Large intestine (tissue), 3 donors: Measurements from ENCODE around the gene CRK. TPM values are rescaled to one million over a fixed set of nuclear protein-coding genes. Genes with fewer than 3 reads are reported as not detected.
"Not testable (repeated sequence)": the region's sequence is repeated elsewhere in the genome, so short reads cannot be mapped to it uniquely, and the experiment has no call there.

Experiments used
- DNase-seq, 2 donors: peaks; one replicate each; pipeline versions ENCODE4 v3.0.0 to v3.0.0-alpha.2; 2013
- H3K27ac ChIP-seq: one replicate; pipeline ENCODE4 v1.5.1; 2013; ENCODE audit warnings: low read length
- H3K27me3 ChIP-seq: 2 replicates; pipeline ENCODE4 v1.6.1; 2013; ENCODE audit warnings: low read length; ENCODE audit not compliant: control insufficient read depth, insufficient read depth
- H3K36me3 ChIP-seq: 2 replicates; pipeline ENCODE4 v1.6.1; 2013; ENCODE audit warnings: low read length; ENCODE audit not compliant: control insufficient read depth, insufficient read depth
- H3K4me1 ChIP-seq: one replicate; pipeline ENCODE4 v1.6.1; 2013; ENCODE audit warnings: low read length; ENCODE audit not compliant: control insufficient read depth, insufficient read depth
- H3K4me3 ChIP-seq: one replicate; pipeline ENCODE4 v1.5.1; 2013; ENCODE audit warnings: low read length
- H3K9me3 ChIP-seq: one replicate; pipeline ENCODE4 v1.6.1; 2013; ENCODE audit warnings: mild to moderate bottlenecking, low read depth, low read length, moderate library complexity; ENCODE audit not compliant: control insufficient read depth
- WGBS: methylation state at CpG from one replicate; pipeline ENCODE4 v1.1.5; 2013; ENCODE audit warnings: low lambda C conversion rate; ENCODE audit not compliant: insufficient coverage; 5-methylcytosine and 5-hydroxymethylcytosine counted together
- polyA plus RNA-seq: library from polyadenylated mRNA; unstranded; fragments of 120-200 nt; gene quantifications from one replicate; pipeline ENCODE4 v1.2.1, GENCODE V29; 2013

The CRK gene
- polyA plus RNA-seq, 1 donor = 42.2 TPM

- H3K27ac ChIP-seq = no peak overlapping the region
- H3K9me3 ChIP-seq = no peaks in the 10 kb centered on the region
- H3K27me3 ChIP-seq = no peaks in the 10 kb centered on the region
- WGBS = no CpG with 5 or more reads among the region's 5 CpGs
- H3K4me1 ChIP-seq = peaks cover 5% of the 10 kb centered on the region
- peaks cover 19% of the 10 kb centered on the region for H3K36me3 ChIP-seq
- H3K4me3 ChIP-seq = no peak overlapping the region
- no peak for DNase-seq
Observed at GRCh38 chr17:1449412-1449967, 6.5 kb downstream of the CRK start.

GRCh38 chr17:1447052-1447451, 9.0 kb downstream of the CRK start:
- no peaks in the 10 kb centered on the region for H3K9me3 ChIP-seq
- H3K4me1 ChIP-seq = no peaks in the 10 kb centered on the region
- H3K27ac ChIP-seq = no peak overlapping the region
- no peaks in the 10 kb centered on the region for H3K27me3 ChIP-seq
- no CpG with 5 or more reads among the region's 7 CpGs for WGBS
- H3K4me3 ChIP-seq = no peak overlapping the region
- no peak for DNase-seq
- peaks cover 19% of the 10 kb centered on the region for H3K36me3 ChIP-seq

GRCh38 chr17:1446201-1446600, 9.8 kb downstream of the CRK start:
- no peak for DNase-seq
- Histone ChIP-seq H3K4me3 (no peak overlapping the region), H3K4me1 (no peaks in the 10 kb centered on the region), H3K27me3 (no peaks in the 10 kb centered on the region), H3K36me3 (peaks cover 16% of the 10 kb centered on the region), H3K27ac (no peak overlapping the region), H3K9me3 (no peaks in the 10 kb centered on the region)
- WGBS = no CpG with 5 or more reads among the region's 12 CpGs

- WGBS = no CpG with 5 or more reads among the region's 4 CpGs
- H3K4me1 ChIP-seq, DNase-seq, H3K27ac ChIP-seq, H3K9me3 ChIP-seq, H3K4me3 ChIP-seq, H3K27me3 ChIP-seq: not testable (repeated sequence)
- peaks cover 20% of the 10 kb centered on the region for H3K36me3 ChIP-seq
Observed at GRCh38 chr17:1445695-1446094, 10.3 kb downstream of the CRK start.

GRCh38 chr17:1442721-1443120, 13.3 kb downstream of the CRK start:
- H3K27me3 ChIP-seq, H3K9me3 ChIP-seq, H3K4me1 ChIP-seq, H3K27ac ChIP-seq, DNase-seq, H3K4me3 ChIP-seq: not testable (repeated sequence)
- no CpG with 5 or more reads among the region's 6 CpGs for WGBS
- peaks cover 13% of the 10 kb centered on the region for H3K36me3 ChIP-seq

- no CpG with 5 or more reads among the region's 4 CpGs for WGBS
- no peak overlapping the region for H3K27ac ChIP-seq
- H3K9me3 ChIP-seq = no peaks in the 10 kb centered on the region
- H3K36me3 ChIP-seq = peaks cover 13% of the 10 kb centered on the region
- no peaks in the 10 kb centered on the region for H3K4me1 ChIP-seq
- no peaks in the 10 kb centered on the region for H3K27me3 ChIP-seq
- DNase-seq = no peak
- no peak overlapping the region for H3K4me3 ChIP-seq
Observed at GRCh38 chr17:1442187-1442586, 13.8 kb downstream of the CRK start.

GRCh38 chr17:1440921-1441320, 15.1 kb downstream of the CRK start:
- H3K36me3 ChIP-seq = peaks cover 23% of the 10 kb centered on the region
- no peak overlapping the region for H3K27ac ChIP-seq
- no peaks in the 10 kb centered on the region for H3K9me3 ChIP-seq
- WGBS = 100% methylated on average over 2 of the region's 8 CpGs
- H3K27me3 ChIP-seq = no peaks in the 10 kb centered on the region
- no peak for DNase-seq
- H3K4me3 ChIP-seq = no peak overlapping the region
- no peaks in the 10 kb centered on the region for H3K4me1 ChIP-seq

GRCh38 chr17:1438593-1439083, 17.4 kb downstream of the CRK start:
- no peak for DNase-seq
- Histone ChIP-seq H3K4me3 (no peak overlapping the region), H3K36me3 (peaks cover 34% of the 10 kb centered on the region), H3K27me3 (no peaks in the 10 kb centered on the region), H3K27ac (no peak overlapping the region), H3K4me1 (no peaks in the 10 kb centered on the region), H3K9me3 (no peaks in the 10 kb centered on the region)
- 7% methylated on average over 2 of the region's 11 CpGs for WGBS

- DNase-seq = no peak
- no peak overlapping the region for H3K4me3 ChIP-seq
- no peaks in the 10 kb centered on the region for H3K9me3 ChIP-seq
- H3K4me1 ChIP-seq = no peaks in the 10 kb centered on the region
- WGBS = no CpG with 5 or more reads among the region's 3 CpGs
- no peaks in the 10 kb centered on the region for H3K27me3 ChIP-seq
- H3K27ac ChIP-seq = no peak overlapping the region
- H3K36me3 ChIP-seq = peaks cover 35% of the 10 kb centered on the region
Observed at GRCh38 chr17:1435326-1435725, 20.7 kb downstream of the CRK start.

GRCh38 chr17:1434150-1434549, 21.9 kb downstream of the CRK start:
- H3K36me3 ChIP-seq = peaks cover 41% of the 10 kb centered on the region
- no peak for DNase-seq
- 100% methylated on average over 1 of the region's 3 CpGs for WGBS
- H3K9me3 ChIP-seq = no peaks in the 10 kb centered on the region
- H3K4me1 ChIP-seq = no peaks in the 10 kb centered on the region
- H3K4me3 ChIP-seq = no peak overlapping the region
- H3K27me3 ChIP-seq = no peaks in the 10 kb centered on the region
- H3K27ac ChIP-seq = no peak overlapping the region

- no CpG with 5 or more reads among the region's 2 CpGs for WGBS
- H3K4me3 ChIP-seq = no peak overlapping the region
- H3K4me1 ChIP-seq = no peaks in the 10 kb centered on the region
- peaks cover 35% of the 10 kb centered on the region for H3K36me3 ChIP-seq
- no peak for DNase-seq
- H3K27me3 ChIP-seq = no peaks in the 10 kb centered on the region
- H3K9me3 ChIP-seq = no peaks in the 10 kb centered on the region
- no peak overlapping the region for H3K27ac ChIP-seq
Observed at GRCh38 chr17:1431631-1432104, 24.4 kb downstream of the CRK start.
